Trophoblast cell (in vitro differentiated cells and primary cell): ENCODE results near the gene SLC66A3.

ENCODE experiments used
- DNase-seq, 2 donors: peaks; one replicate each; pipeline ENCODE4 v3.0.0-alpha.2; 2016
- H2AFZ ChIP-seq: 2 replicates; pipeline ENCODE4 v1.6.1; 2013; ENCODE audit warnings: low read length, moderate library complexity, mild to moderate bottlenecking; ENCODE audit not compliant: insufficient read depth, poor library complexity
- H2AK5ac ChIP-seq: 2 replicates; pipeline ENCODE4 v1.6.1; 2013; ENCODE audit warnings: mild to moderate bottlenecking, low read length
- H2BK120ac ChIP-seq: 2 replicates; pipeline ENCODE4 v1.6.1; 2013; ENCODE audit warnings: low read length, mild to moderate bottlenecking, moderate library complexity; ENCODE audit not compliant: insufficient read depth, poor library complexity
- H2BK12ac ChIP-seq: 2 replicates; pipeline ENCODE4 v1.6.1; 2013; ENCODE audit warnings: mild to moderate bottlenecking, low read length, moderate library complexity
- H2BK5ac ChIP-seq: 2 replicates; pipeline ENCODE4 v1.6.1; 2013; ENCODE audit warnings: low read length, low read depth, moderate library complexity, mild to moderate bottlenecking; ENCODE audit not compliant: poor library complexity
- H3K14ac ChIP-seq: 2 replicates; pipeline ENCODE4 v1.6.1; 2013; ENCODE audit warnings: mild to moderate bottlenecking, low read length
- H3K18ac ChIP-seq: 2 replicates; pipeline ENCODE4 v1.6.1; 2013; ENCODE audit warnings: mild to moderate bottlenecking, low read length
- H3K23ac ChIP-seq: 2 replicates; pipeline ENCODE4 v1.6.1; 2013; ENCODE audit warnings: low read length
- H3K27ac ChIP-seq: 2 replicates; pipeline ENCODE4 v1.5.1; 2013; ENCODE audit warnings: low read depth, mild to moderate bottlenecking, inconsistent platforms, low read length, moderate library complexity
- H3K27me3 ChIP-seq: 2 replicates; pipeline ENCODE4 v1.6.1; 2013; ENCODE audit warnings: inconsistent platforms, mild to moderate bottlenecking, low read length, moderate library complexity; ENCODE audit not compliant: insufficient read depth
- H3K36me3 ChIP-seq, 2 experiments: 1 replicate in 1 of 2; 2 replicates in 1 of 2; pipeline ENCODE4 v1.6.1; 2013; ENCODE audit warnings: low read length in 2 of 2, mild to moderate bottlenecking in 2 of 2, moderate library complexity in 1 of 2; ENCODE audit not compliant: insufficient read depth in 2 of 2, control insufficient read depth in 1 of 2
- H3K4ac ChIP-seq: 2 replicates; pipeline ENCODE4 v1.6.1; 2013; ENCODE audit warnings: low read depth, mild to moderate bottlenecking, low read length, moderate library complexity
- H3K4me1 ChIP-seq, 2 experiments: 1 replicate in 1 of 2; 2 replicates in 1 of 2; pipeline ENCODE4 v1.6.1; 2013; ENCODE audit warnings: low read length in 2 of 2, mild to moderate bottlenecking in 2 of 2, moderate library complexity in 1 of 2; ENCODE audit not compliant: insufficient read depth in 2 of 2, control insufficient read depth in 1 of 2
- H3K4me2 ChIP-seq: 2 replicates; pipeline ENCODE4 v1.6.1; 2013; ENCODE audit warnings: inconsistent platforms, mild to moderate bottlenecking, low read length, moderate library complexity
- H3K4me3 ChIP-seq: 2 replicates; pipeline ENCODE4 v1.5.1; 2013; ENCODE audit warnings: mild to moderate bottlenecking, low read depth, low read length, inconsistent platforms
- H3K79me1 ChIP-seq: one replicate; pipeline ENCODE4 v1.6.1; 2013; ENCODE audit warnings: low read length
- H3K79me2 ChIP-seq: 2 replicates; pipeline ENCODE4 v1.6.1; 2013; ENCODE audit warnings: low read length, mild to moderate bottlenecking; ENCODE audit not compliant: control insufficient read depth, insufficient read depth, poor library complexity
- H3K9ac ChIP-seq: 2 replicates; pipeline ENCODE4 v1.6.1; 2013; ENCODE audit warnings: mild to moderate bottlenecking, low read length
- H3K9me3 ChIP-seq: 2 replicates; pipeline ENCODE4 v1.6.1; 2013; ENCODE audit warnings: low read depth, mild to moderate bottlenecking, control low read depth, inconsistent platforms, low read length; ENCODE audit not compliant: insufficient read depth
- H4K12ac ChIP-seq: 2 replicates; pipeline ENCODE4 v1.6.1; 2013; ENCODE audit warnings: low read depth, mild to moderate bottlenecking, low read length, moderate library complexity
- H4K8ac ChIP-seq: 2 replicates; pipeline ENCODE4 v1.6.1; 2013; ENCODE audit warnings: low read depth, mild to moderate bottlenecking, low read length, moderate library complexity
- H4K91ac ChIP-seq: one replicate; pipeline ENCODE4 v1.6.1; 2013; ENCODE audit warnings: low read depth, mild to moderate bottlenecking, low read length, moderate library complexity
- WGBS: extraction: QIAGEN DNeasy Blood & Tissue Kit; methylation state at CpG from one replicate; pipeline ENCODE4 v1.1.7; 2013; ENCODE audit warnings: missing lambda C conversion rate; ENCODE audit not compliant: insufficient read length, insufficient coverage; ENCODE audit errors: extremely low coverage; 5-methylcytosine and 5-hydroxymethylcytosine counted together

SLC66A3 gene

DNA sequence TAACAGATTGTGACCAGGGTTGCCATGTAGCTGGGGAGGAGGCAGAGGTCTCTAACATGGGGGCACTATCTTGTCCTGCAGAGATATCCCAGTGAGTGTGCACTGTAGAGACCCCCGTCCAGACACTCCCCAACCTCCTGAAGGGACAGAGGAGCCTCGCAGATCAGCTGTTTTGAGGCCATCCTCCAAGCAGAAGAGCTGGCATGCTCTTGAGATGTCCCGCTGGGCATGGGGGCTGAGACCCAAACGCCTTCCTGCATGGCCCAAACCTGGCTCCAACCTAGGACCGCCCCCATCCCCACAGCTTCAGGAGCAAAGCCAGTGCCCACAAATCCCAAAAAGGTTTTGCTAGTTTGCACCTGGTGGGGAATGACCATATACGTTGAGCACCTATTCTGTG is 2.7 kb upstream of the SLC66A3 start:
- H3K4me2 ChIP-seq = no peak overlapping the region
- no peak overlapping the region for H3K14ac ChIP-seq
- H3K4me3 ChIP-seq = no peak overlapping the region
- no peak overlapping the region for H3K27ac ChIP-seq
- H3K9me3 ChIP-seq = peaks cover under 1% of the 10 kb centered on the region
- H3K27me3 ChIP-seq = no peaks in the 10 kb centered on the region
- H3K36me3 ChIP-seq = no peaks in the 10 kb centered on the region
- H3K18ac ChIP-seq = no peak overlapping the region
- no peak overlapping the region for H2AK5ac ChIP-seq
- H3K4ac ChIP-seq = no peak overlapping the region
- WGBS = no CpG with 5 or more reads among the region's 6 CpGs
- H3K9ac ChIP-seq = no peak overlapping the region
- peaks cover 3% of the 10 kb centered on the region for H3K79me2 ChIP-seq
- no peak overlapping the region for H2BK12ac ChIP-seq
- no peak overlapping the region for H2AFZ ChIP-seq
- H3K23ac ChIP-seq = no peak overlapping the region
- no peak for DNase-seq
- H2BK5ac ChIP-seq = no peak overlapping the region
- H4K8ac ChIP-seq = no peak overlapping the region
- H4K12ac ChIP-seq = no peak overlapping the region
- H3K4me1 ChIP-seq = peaks cover 3 to 11% of the 10 kb centered on the region in 2 experiments
- H4K91ac ChIP-seq = no peak overlapping the region
- H2BK120ac ChIP-seq = no peak overlapping the region
- peaks cover 10% of the 10 kb centered on the region for H3K79me1 ChIP-seq

DNA sequence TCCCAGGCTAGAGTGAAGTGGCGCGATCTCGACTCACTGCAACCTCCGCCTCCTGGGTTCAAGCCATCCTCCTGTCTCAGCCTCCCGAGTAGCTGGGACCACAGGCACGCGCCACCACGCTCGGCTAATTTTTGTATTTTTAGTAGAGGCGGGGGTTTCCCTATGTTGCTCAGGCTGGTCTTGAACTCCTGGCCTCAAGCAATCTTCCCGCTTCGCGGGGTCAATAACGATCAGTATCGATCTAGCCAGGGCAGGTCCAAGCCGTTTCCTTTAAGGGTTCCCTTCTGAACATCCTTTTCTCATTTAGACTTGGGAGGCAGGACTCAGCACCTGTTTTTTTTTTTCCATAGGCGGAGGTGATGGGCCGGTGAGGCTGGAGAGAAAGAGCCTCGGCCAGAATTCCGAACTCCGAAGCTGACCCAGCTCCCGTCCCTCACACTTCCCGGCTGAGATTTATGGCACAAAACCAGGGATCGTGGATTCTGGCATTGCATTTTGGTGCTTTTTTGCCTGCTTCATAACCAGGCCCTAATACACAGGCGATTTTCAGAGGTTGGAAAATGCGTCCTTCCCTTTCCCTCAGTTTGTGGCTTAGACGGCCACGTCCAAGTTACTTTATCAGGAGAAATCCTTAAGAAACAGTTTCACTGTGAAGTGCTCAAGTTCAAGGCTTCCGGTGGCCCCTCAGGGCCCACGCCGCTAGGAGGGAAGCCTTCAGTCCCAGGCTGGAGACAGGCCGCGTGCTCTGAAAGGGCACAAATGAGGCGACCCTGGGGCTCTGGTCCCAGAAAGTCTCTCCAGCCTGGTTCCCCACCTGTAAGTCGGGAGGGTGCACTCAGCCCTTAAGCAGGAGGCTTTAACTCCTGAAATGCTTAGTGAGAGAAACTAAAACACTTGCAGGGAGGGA is 998 bp upstream of the SLC66A3 start:
- Histone ChIP-seq H3K9me3 (no peaks in the 10 kb centered on the region), H4K91ac (peak overlapping the region; percentile 59), H2BK12ac (no peak overlapping the region), H3K4me3 (peak overlapping the region; percentile 20), H3K36me3 (no peaks in the 10 kb centered on the region), H3K18ac (peak overlapping the region; percentile 5), H3K23ac (no peak overlapping the region), H4K8ac (peak overlapping the region; percentile 30), H3K4me2 (peak overlapping the region; percentile 80), H3K4me1 (peaks cover 3 to 11% of the 10 kb centered on the region in 2 experiments), H3K9ac (no peak overlapping the region), H2AK5ac (no peak overlapping the region), H2AFZ (peak overlapping the region; percentile 20), H3K27me3 (no peaks in the 10 kb centered on the region), H3K27ac (peak overlapping the region; percentile 40), H2BK120ac (peak overlapping the region; percentile 63), H3K4ac (no peak overlapping the region), H2BK5ac (no peak overlapping the region), H4K12ac (peak overlapping the region; percentile 1), H3K79me2 (peaks cover 3% of the 10 kb centered on the region), H3K79me1 (peaks cover 10% of the 10 kb centered on the region), H3K14ac (peak overlapping the region; percentile 36)
- WGBS = no CpG with 5 or more reads among the region's 35 CpGs
- DNase-seq = no peak

DNA sequence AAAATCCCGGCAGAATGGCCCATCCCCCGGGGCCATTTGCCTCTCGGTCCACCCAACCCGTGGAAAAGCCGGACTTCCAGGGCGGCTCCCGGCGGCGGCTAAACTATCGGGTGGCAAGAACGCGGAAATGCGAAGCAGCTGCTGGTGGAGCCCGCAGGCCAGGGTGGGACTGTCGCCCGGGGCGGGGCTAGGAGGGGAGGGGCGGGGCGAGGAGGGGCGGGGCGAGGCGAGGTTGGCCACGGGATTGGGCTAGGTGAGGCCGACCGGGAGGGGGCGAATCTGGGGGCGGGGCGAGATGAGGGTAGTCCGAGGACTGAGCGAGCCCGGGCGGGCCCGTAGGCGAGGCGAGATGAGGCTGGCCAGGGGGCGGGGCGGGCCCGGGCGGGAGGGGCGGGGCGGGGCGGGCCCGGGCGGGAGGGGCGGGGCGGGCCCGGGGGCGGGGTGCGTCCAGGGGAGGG is 315 bp upstream of the SLC66A3 start:
- H2BK12ac ChIP-seq = no peak overlapping the region
- H3K4me1 ChIP-seq = peaks cover 3 to 11% of the 10 kb centered on the region in 2 experiments
- H2AFZ ChIP-seq = peak overlapping the region; percentile 20
- H4K12ac ChIP-seq = peak overlapping the region; percentile 1
- peak overlapping the region; percentile 40 for H3K27ac ChIP-seq
- no peak overlapping the region for H2AK5ac ChIP-seq
- peak overlapping the region; percentile 59 for H4K91ac ChIP-seq
- H3K4me2 ChIP-seq = peak overlapping the region; percentile 80
- no peaks in the 10 kb centered on the region for H3K9me3 ChIP-seq
- no CpG with 5 or more reads among the region's 49 CpGs for WGBS
- no peak overlapping the region for H3K4me3 ChIP-seq
- no peak overlapping the region for H3K9ac ChIP-seq
- peak overlapping the region; percentile 30 for H4K8ac ChIP-seq
- no peak overlapping the region for H2BK5ac ChIP-seq
- H3K14ac ChIP-seq = peak overlapping the region; percentile 27
- peaks cover 10% of the 10 kb centered on the region for H3K79me1 ChIP-seq
- H3K27me3 ChIP-seq = no peaks in the 10 kb centered on the region
- no peak overlapping the region for H3K4ac ChIP-seq
- peaks cover 5% of the 10 kb centered on the region for H3K79me2 ChIP-seq
- H3K23ac ChIP-seq = no peak overlapping the region
- DNase-seq = peak; percentile 94 to 96
- H3K18ac ChIP-seq = peak overlapping the region; percentile 5
- H3K36me3 ChIP-seq = no peaks in the 10 kb centered on the region
- H2BK120ac ChIP-seq = no peak overlapping the region

DNA sequence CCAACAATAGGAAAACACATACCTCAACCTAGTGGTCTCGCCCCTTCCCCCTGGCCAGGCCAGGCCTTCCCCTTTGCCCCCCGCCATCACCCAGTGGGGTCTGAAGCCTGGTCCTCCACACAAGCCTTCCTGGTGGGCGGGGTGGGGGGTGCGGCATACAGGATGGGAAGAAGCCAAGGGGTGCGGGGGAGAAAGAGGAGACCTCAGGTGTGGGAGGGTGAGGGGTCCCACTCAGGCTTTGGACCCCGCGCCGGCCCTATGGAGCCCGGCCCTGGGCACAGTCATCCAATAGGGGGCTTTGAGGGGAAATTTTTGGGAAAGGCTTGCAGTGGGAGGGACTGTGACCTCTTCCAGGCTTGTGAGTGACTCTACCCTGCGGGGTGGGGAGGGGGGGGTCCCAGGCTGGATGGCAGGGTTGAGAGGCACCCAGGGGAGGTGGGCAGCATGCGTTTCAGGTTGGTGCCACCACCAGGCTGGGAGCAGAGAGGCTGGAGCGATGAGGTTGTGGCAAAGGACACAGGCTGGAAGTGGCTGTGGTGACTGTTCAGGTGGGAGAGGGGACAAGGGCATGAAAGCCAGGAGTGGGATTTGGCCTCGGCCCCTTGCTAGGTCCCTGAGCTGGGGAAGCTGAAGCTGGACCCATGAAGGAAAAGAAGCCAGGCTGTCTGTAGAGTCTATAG is 1.3 kb downstream of the SLC66A3 start:
- Histone ChIP-seq H2AK5ac (no peak overlapping the region), H2BK120ac (no peak overlapping the region), H4K12ac (no peak overlapping the region), H3K9me3 (no peaks in the 10 kb centered on the region), H2BK12ac (no peak overlapping the region), H3K4me3 (no peak overlapping the region), H3K27me3 (no peaks in the 10 kb centered on the region), H3K79me1 (peaks cover 10% of the 10 kb centered on the region), H3K4me2 (no peak overlapping the region), H3K36me3 (no peaks in the 10 kb centered on the region), H2AFZ (no peak overlapping the region), H3K4me1 (peaks cover 3 to 11% of the 10 kb centered on the region in 2 experiments), H3K14ac (no peak overlapping the region), H2BK5ac (no peak overlapping the region), H3K23ac (no peak overlapping the region), H3K18ac (no peak overlapping the region), H3K79me2 (peaks cover 5% of the 10 kb centered on the region), H3K9ac (no peak overlapping the region), H4K8ac (no peak overlapping the region), H3K4ac (no peak overlapping the region), H3K27ac (no peak overlapping the region), H4K91ac (no peak overlapping the region)
- no CpG with 5 or more reads among the region's 13 CpGs for WGBS
- no peak for DNase-seq
